Prostate gland (tissue), 2 donors: ENCODE data around the gene RPL27A.

Experiments used
- POLR2AphosphoS5 ChIP-seq: sonication (generic); formaldehyde crosslinking; IDR thresholded peaks from one replicate; pipeline ENCODE4 v1.6.1; 2017; ENCODE audit warnings: antibody characterized with exemption
- TF ChIP-seq, protein P1 (sequence below), 4 experiments: fragments of 200-600 bp in 2 of 4; fragments of 450-650 bp in 2 of 4; sonication (generic) in 2 of 4; IDR thresholded peaks; 1 replicate in 3 of 4; 2 replicates in 1 of 4; pipeline ENCODE4 v1.5.1; 2016 to 2019; ENCODE audit warnings: antibody characterized with exemption in 4 of 4, mild to moderate bottlenecking in 2 of 4, moderate library complexity in 2 of 4

DNA sequence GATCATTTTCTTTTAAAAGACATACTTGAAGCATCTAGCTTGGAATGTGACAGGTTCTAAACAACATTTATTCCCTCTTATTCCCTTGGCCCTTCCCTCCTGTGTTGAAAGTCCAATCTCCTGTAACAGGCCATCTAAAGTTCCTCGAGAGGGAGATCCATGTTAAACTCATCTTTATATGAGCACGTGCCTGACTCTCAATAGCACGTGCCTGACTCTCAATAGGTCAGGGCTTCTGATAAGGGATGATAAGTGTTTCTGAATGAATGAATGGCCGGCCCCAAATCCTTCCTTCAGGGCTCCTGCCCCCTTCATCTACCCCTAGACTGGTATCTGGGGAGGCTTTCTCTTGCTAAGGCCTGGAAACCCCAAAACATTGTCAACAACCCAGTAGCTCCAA lies 27.2 kb downstream of the RPL27A start:
- TF ChIP-seq, protein P1, sequence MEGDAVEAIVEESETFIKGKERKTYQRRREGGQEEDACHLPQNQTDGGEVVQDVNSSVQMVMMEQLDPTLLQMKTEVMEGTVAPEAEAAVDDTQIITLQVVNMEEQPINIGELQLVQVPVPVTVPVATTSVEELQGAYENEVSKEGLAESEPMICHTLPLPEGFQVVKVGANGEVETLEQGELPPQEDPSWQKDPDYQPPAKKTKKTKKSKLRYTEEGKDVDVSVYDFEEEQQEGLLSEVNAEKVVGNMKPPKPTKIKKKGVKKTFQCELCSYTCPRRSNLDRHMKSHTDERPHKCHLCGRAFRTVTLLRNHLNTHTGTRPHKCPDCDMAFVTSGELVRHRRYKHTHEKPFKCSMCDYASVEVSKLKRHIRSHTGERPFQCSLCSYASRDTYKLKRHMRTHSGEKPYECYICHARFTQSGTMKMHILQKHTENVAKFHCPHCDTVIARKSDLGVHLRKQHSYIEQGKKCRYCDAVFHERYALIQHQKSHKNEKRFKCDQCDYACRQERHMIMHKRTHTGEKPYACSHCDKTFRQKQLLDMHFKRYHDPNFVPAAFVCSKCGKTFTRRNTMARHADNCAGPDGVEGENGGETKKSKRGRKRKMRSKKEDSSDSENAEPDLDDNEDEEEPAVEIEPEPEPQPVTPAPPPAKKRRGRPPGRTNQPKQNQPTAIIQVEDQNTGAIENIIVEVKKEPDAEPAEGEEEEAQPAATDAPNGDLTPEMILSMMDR (IDR thresholded peaks at IDR 0.05): no peak
- no peak for TF ChIP-seq POLR2AphosphoS5
